Ascending aorta (tissue), 2 donors: ENCODE data around the gene FAM180B. TPM values are rescaled to one million over a fixed set of nuclear protein-coding genes. Genes with fewer than 3 reads are reported as not detected.

Source experiments
- DNase-seq, 2 donors: peaks; one replicate each; pipeline ENCODE4 v3.0.0-alpha.2; 2019; ENCODE audit warnings: low spot score in 2 of 2
- H3K27ac ChIP-seq, 2 donors: fragments of 200-600 bp; sonication (generic); one replicate each; pipeline ENCODE4 v1.5.1; 2016 to 2017; ENCODE audit warnings: mild to moderate bottlenecking in 1 of 2
- H3K27me3 ChIP-seq: fragments of 200-600 bp; sonication (generic); one replicate; pipeline ENCODE4 v1.5.1; 2017
- H3K36me3 ChIP-seq, 2 donors: fragments of 200-600 bp; sonication (generic); one replicate each; pipeline ENCODE4 v1.5.1; 2016
- H3K4me1 ChIP-seq, 2 donors: fragments of 200-600 bp; sonication (generic); one replicate each; pipeline ENCODE4 v1.5.1; 2016 to 2017; ENCODE audit warnings: mild to moderate bottlenecking in 1 of 2
- H3K4me3 ChIP-seq, 2 donors: fragments of 200-600 bp; sonication (generic); one replicate each; pipeline ENCODE4 v1.5.1; 2016 to 2017; ENCODE audit warnings: mild to moderate bottlenecking in 1 of 2
- H3K9me3 ChIP-seq, 2 donors: fragments of 200-600 bp; sonication (generic); one replicate each; pipeline ENCODE4 v1.5.1; 2016
- CTCF ChIP-seq, 3 experiments: fragments of 200-600 bp in 2 of 3; fragments of 450-650 bp in 1 of 3; sonication (generic) in 2 of 3; IDR thresholded peaks; one replicate each; pipeline ENCODE4 v1.5.1; 2016 to 2019; ENCODE audit warnings: antibody characterized with exemption in 3 of 3, mild to moderate bottlenecking in 1 of 3, moderate library complexity in 1 of 3
- intact Hi-C: fragments of 100-400 bp; cut with DNase I; formaldehyde crosslinking; loops from one replicate; pipeline ENCODE4 v1.15.1; 2023
- total RNA-seq: library from RNA; depleted of rRNA; stranded (reverse); fragments of >200 nt; gene quantifications from one replicate; pipeline ENCODE4 v1.1.0, GENCODE V29; 2016

The FAM180B gene
- total RNA-seq, 1 donor from 2014 or later: not detected

GRCh38 chr11:47593492-47593933 is 7.0 kb downstream of the FAM180B start:
- H3K27ac ChIP-seq: no peak overlapping the region
- DNase-seq: no peak
- H3K27me3 ChIP-seq: no peaks in the 10 kb centered on the region
- intact Hi-C loops: no loop called here
- H3K36me3 ChIP-seq: no peaks in the 10 kb centered on the region
- TF ChIP-seq CTCF (IDR thresholded peaks at IDR 0.05): no peak
- H3K9me3 ChIP-seq: no peaks in the 10 kb centered on the region
- no peak overlapping the region for H3K4me3 ChIP-seq
- H3K4me1 ChIP-seq: no peaks in the 10 kb centered on the region

- Histone ChIP-seq H3K4me3 (peak within 1 kb of the TSS; percentile 23 to 49), H3K9me3 (no peaks in the 10 kb centered on the region), H3K36me3 (no peaks in the 10 kb centered on the region), H3K27ac (no peak within 1 kb of the TSS), H3K4me1 (no peaks in the 10 kb centered on the region), H3K27me3 (no peaks in the 10 kb centered on the region)
- intact Hi-C loops: no loop called here
- TF ChIP-seq CTCF (IDR thresholded peaks at IDR 0.05): no peak
- DNase-seq: no peak
These were observed 7.7 kb downstream of the FAM180B start, which contains the start of gene C1QTNF4 for GRCh38 chr11:47593934-47594855. TSS of gene C1QTNF4 (minus strand) at chr11:47594411. CDS start at chr11:47590810, 3,601 bp downstream.

- H3K27me3 ChIP-seq: no peaks in the 10 kb centered on the region
- H3K4me3 ChIP-seq: no peak overlapping the region
- H3K4me1 ChIP-seq: no peaks in the 10 kb centered on the region
- no peaks in the 10 kb centered on the region for H3K36me3 ChIP-seq
- no peak overlapping the region for H3K27ac ChIP-seq
- DNase-seq: no peak
- no peaks in the 10 kb centered on the region for H3K9me3 ChIP-seq
- no peak for TF ChIP-seq CTCF (IDR thresholded peaks at IDR 0.05)
- intact Hi-C loops: no loop called here
These were observed 8.6 kb downstream of the FAM180B start for GRCh38 chr11:47595029-47595428.

- intact Hi-C loops: no loop called here
- no peak for TF ChIP-seq CTCF (IDR thresholded peaks at IDR 0.05)
These were observed 9.5 kb downstream of the FAM180B start for GRCh38 chr11:47595967-47596366.

GRCh38 chr11:47599902-47600301 is 13.4 kb downstream of the FAM180B start:
- no peak overlapping the region for H3K4me3 ChIP-seq
- intact Hi-C loops: no loop called here
- TF ChIP-seq CTCF (IDR thresholded peaks at IDR 0.05): no peak
- DNase-seq: no peak
- no peaks in the 10 kb centered on the region for H3K27me3 ChIP-seq
- H3K27ac ChIP-seq: no peak overlapping the region
- no peaks in the 10 kb centered on the region for H3K4me1 ChIP-seq
- H3K36me3 ChIP-seq: no peaks in the 10 kb centered on the region
- no peaks in the 10 kb centered on the region for H3K9me3 ChIP-seq

More at GRCh38 chr11:47595967-47596366, 9.5 kb downstream of the FAM180B start:
- no peaks in the 10 kb centered on the region for H3K9me3 ChIP-seq
- no peaks in the 10 kb centered on the region for H3K27me3 ChIP-seq
- H3K27ac ChIP-seq: no peak overlapping the region
- H3K36me3 ChIP-seq: no peaks in the 10 kb centered on the region
- no peak overlapping the region for H3K4me3 ChIP-seq
- no peaks in the 10 kb centered on the region for H3K4me1 ChIP-seq
- DNase-seq: no peak
